ENCODE results near the gene CCDC102B. TPM values are rescaled to one million over a fixed set of nuclear protein-coding genes. Genes with fewer than 3 reads are reported as not detected.

The CCDC102B gene
- total RNA-seq, 1 experiment from 2014 or later = 0.92 TPM

GRCh38 chr18:68861365-68861764 lies 63.5 kb downstream of the CCDC102B start:
- Histone ChIP-seq H3K9me3 (ENCODE audit: control insufficient read depth, insufficient read depth, low read depth, low read length) (no peaks in the 10 kb centered on the region), H3K36me3 (ENCODE audit: control insufficient read depth, insufficient read depth, low read length) (no peaks in the 10 kb centered on the region), H3K4me3 (ENCODE audit: low read depth in 2 of 2, low read length in 2 of 2) (no peak overlapping the region), H3K27ac (ENCODE audit: low read length) (no peak overlapping the region), H3K4me1 (ENCODE audit: control insufficient read depth, insufficient read depth, low read length) (no peaks in the 10 kb centered on the region), H3K27me3 (ENCODE audit: control insufficient read depth, insufficient read depth, low read length) (no peaks in the 10 kb centered on the region)
- CTCF ChIA-PET = no interaction called here
- intact Hi-C loops (cut with micrococcal nuclease; ENCODE audit: unreplicated experiment) (no loop called here), in situ Hi-C loops (cut with HindIII; ENCODE audit: low pct_unique_long_range_greater_than_20kb, low sequenced_read_pairs) (no loop called here)
- DNase-seq (ENCODE audit: low read depth, low spot score) (no peak), ATAC-seq (no peak)
- POLR2A ChIA-PET = no interaction called here
- TF ChIP-seq CTCF (IDR thresholded peaks at IDR 0.05) (no peak), REST (IDR thresholded peaks at IDR 0.05; ENCODE audit: insufficient read depth in 1 of 2, low read depth in 2 of 2, low read length in 1 of 2) (no peak), SIN3A (IDR thresholded peaks at IDR 0.05; ENCODE audit: borderline replicate concordance, insufficient read depth, low read depth, low read length) (no peak), TCF7L2 (IDR thresholded peaks at IDR 0.05; ENCODE audit: low read depth, low read length) (no peak), POLR2AphosphoS5 (IDR thresholded peaks at IDR 0.05; ENCODE audit: low read depth, low read length) (no peak)
- BruUV-seq (replicated peaks) = no TSS peak

GRCh38 chr18:68865021-68865420 lies 67.1 kb downstream of the CCDC102B start:
- ChIA-PET POLR2A (no interaction called here), CTCF (no interaction called here)
- Histone ChIP-seq H3K4me1 (ENCODE audit: control insufficient read depth, insufficient read depth, low read length) (no peaks in the 10 kb centered on the region), H3K27me3 (ENCODE audit: control insufficient read depth, insufficient read depth, low read length) (no peaks in the 10 kb centered on the region), H3K9me3 (ENCODE audit: control insufficient read depth, insufficient read depth, low read depth, low read length) (no peaks in the 10 kb centered on the region), H3K36me3 (ENCODE audit: control insufficient read depth, insufficient read depth, low read length) (no peaks in the 10 kb centered on the region), H3K27ac (ENCODE audit: low read length) (no peak overlapping the region), H3K4me3 (ENCODE audit: low read depth in 2 of 2, low read length in 2 of 2) (no peak overlapping the region)
- BruUV-seq (replicated peaks) = no TSS peak
- DNase-seq (ENCODE audit: low read depth, low spot score) = no peak
- TF ChIP-seq CTCF (IDR thresholded peaks at IDR 0.05) (no peak), SIN3A (IDR thresholded peaks at IDR 0.05; ENCODE audit: borderline replicate concordance, insufficient read depth, low read depth, low read length) (no peak), TCF7L2 (IDR thresholded peaks at IDR 0.05; ENCODE audit: low read depth, low read length) (no peak), REST (IDR thresholded peaks at IDR 0.05; ENCODE audit: insufficient read depth in 1 of 2, low read depth in 2 of 2, low read length in 1 of 2) (no peak), POLR2AphosphoS5 (IDR thresholded peaks at IDR 0.05; ENCODE audit: low read depth, low read length) (no peak)
- in situ Hi-C loops (cut with HindIII; ENCODE audit: low pct_unique_long_range_greater_than_20kb, low sequenced_read_pairs) (no loop called here), intact Hi-C loops (cut with micrococcal nuclease; ENCODE audit: unreplicated experiment) (no loop called here)
- no peak for ATAC-seq

All from Panc1 (cell line).